HepG2 (cell line): ENCODE data around the gene CELSR2. TPM values are rescaled to one million over a fixed set of nuclear protein-coding genes. Genes with fewer than 3 reads are reported as not detected.

Experiments used
- CEBPB ChIP-seq: IDR thresholded peaks from 2 replicates; pipeline ENCODE4 v1.6.1; 2011; ENCODE audit warnings: low read depth, low read length, improper control_type of control experiment, borderline replicate concordance
- ETV5 ChIP-seq: IDR thresholded peaks from 2 replicates; pipeline ENCODE4 v1.6.1; 2018; ENCODE audit warnings: missing biosample characterization, missing genetic modification reagents, inconsistent platforms, borderline replicate concordance
- FOXM1 ChIP-seq: sonication (generic); formaldehyde crosslinking; IDR thresholded peaks from 2 replicates; pipeline ENCODE4 v1.5.0; 2020; ENCODE audit warnings: missing genetic modification reagents
- HNF4G ChIP-seq, 2 experiments: sonication (generic) in 1 of 2; formaldehyde crosslinking in 1 of 2; IDR thresholded peaks; 2 replicates each; pipeline versions ENCODE4 v1.4.0 to v1.6.1; 2011 to 2020; ENCODE audit warnings: borderline replicate concordance in 2 of 2, low read depth in 2 of 2, mild to moderate bottlenecking in 2 of 2, low read length in 1 of 2, missing genetic modification reagents in 1 of 2, moderate library complexity in 1 of 2
- MAZ ChIP-seq, 2 experiments: sonication (generic) in 1 of 2; formaldehyde crosslinking in 1 of 2; IDR thresholded peaks; 2 replicates each; pipeline versions ENCODE4 v1.5.0 to v1.6.1; 2012 to 2020; ENCODE audit warnings: low read depth in 2 of 2, mild to moderate bottlenecking in 2 of 2, borderline replicate concordance in 1 of 2, improper control_type of control experiment in 1 of 2, low read length in 1 of 2, missing genetic modification reagents in 1 of 2, moderate library complexity in 1 of 2
- NCOR1 ChIP-seq: fragments of 200-600 bp; sonication (generic); IDR thresholded peaks from 2 replicates; pipeline ENCODE4 v1.7.0; 2017; ENCODE audit warnings: antibody characterized with exemption, low read length, borderline replicate concordance
- RAD51 ChIP-seq: fragments of 450-650 bp; IDR thresholded peaks from 2 replicates; pipeline ENCODE4 v1.6.1; 2016; ENCODE audit warnings: borderline replicate concordance
- RCOR2 ChIP-seq: IDR thresholded peaks from 2 replicates; pipeline ENCODE4 v1.6.1; 2016; ENCODE audit warnings: missing biosample characterization, missing genetic modification reagents
- REXO4 ChIP-seq: sonication (generic); formaldehyde crosslinking; IDR thresholded peaks from 2 replicates; pipeline ENCODE4 v1.8.0; 2022; ENCODE audit warnings: missing genetic modification reagents, mild to moderate bottlenecking, borderline replicate concordance
- SUZ12 ChIP-seq: fragments of 150-350 bp; IDR thresholded peaks from 2 replicates; pipeline ENCODE4 v1.6.1; 2014; ENCODE audit warnings: low read depth, low read length
- TARDBP ChIP-seq: sonication (generic); formaldehyde crosslinking; IDR thresholded peaks from 2 replicates; pipeline ENCODE4 v1.8.0; 2022; ENCODE audit warnings: mild to moderate bottlenecking, missing genetic modification reagents
- TMF1 ChIP-seq: sonication (generic); formaldehyde crosslinking; IDR thresholded peaks from 2 replicates; pipeline ENCODE4 v1.8.1; 2022; ENCODE audit warnings: low read depth, missing genetic modification reagents
- ZNF225 ChIP-seq: sonication (generic); formaldehyde crosslinking; IDR thresholded peaks from 2 replicates; pipeline ENCODE4 v1.4.0; 2020; ENCODE audit warnings: mild to moderate bottlenecking, missing genetic modification reagents
- ZNF530 ChIP-seq: sonication (generic); formaldehyde crosslinking; IDR thresholded peaks from 2 replicates; pipeline ENCODE4 v1.5.0; 2020; ENCODE audit warnings: low read depth, mild to moderate bottlenecking, missing genetic modification reagents
- ZNF644 ChIP-seq: IDR thresholded peaks from 2 replicates; pipeline ENCODE4 v1.6.1; 2016; ENCODE audit warnings: low read depth
- ZNF737 ChIP-seq: sonication (generic); formaldehyde crosslinking; IDR thresholded peaks from 2 replicates; pipeline ENCODE4 v1.5.0; 2020; ENCODE audit warnings: missing genetic modification reagents, mild to moderate bottlenecking, borderline replicate concordance
- ZNF790 ChIP-seq: sonication (generic); formaldehyde crosslinking; IDR thresholded peaks from 2 replicates; pipeline ENCODE4 v1.8.0; 2022; ENCODE audit warnings: missing genetic modification reagents, mild to moderate bottlenecking, borderline replicate concordance
- polyA plus RNA-seq, 8 experiments: library from polyadenylated mRNA; depleted of rRNA in 3 of 8; stranded (reverse) in 7 of 8; unstranded in 1 of 8; fragments of >200 nt; fragmentation: Illumina TruSeq in 4 of 8; extraction: Trizol in 4 of 8; gene quantifications; 2 replicates each; pipeline versions ENCODE4 v1.2.1 to v1.2.3, GENCODE V29; 2011 to 2016; ENCODE audit warnings: low read depth in 4 of 8, missing spikeins in 1 of 8, mixed read lengths in 1 of 8; ENCODE audit not compliant: insufficient read depth in 1 of 8
- total RNA-seq, 5 experiments: library from RNA; depleted of rRNA; stranded (reverse); fragments of >200 nt; fragmentation: Illumina TruSeq; extraction: Trizol; gene quantifications; 2 replicates each; pipeline ENCODE4 v1.2.3, GENCODE V29; 2016; ENCODE audit warnings: low read depth in 1 of 5
- TF ChIP-seq, protein P1 (sequence below): sonication (generic); formaldehyde crosslinking; IDR thresholded peaks from 2 replicates; pipeline ENCODE4 v1.4.0; 2020; ENCODE audit warnings: missing genetic modification reagents
- TF ChIP-seq, protein P2 (sequence below), 2 experiments: sonication (generic) in 1 of 2; formaldehyde crosslinking in 1 of 2; IDR thresholded peaks; 2 replicates each; pipeline versions ENCODE4 v1.5.1 to v1.6.1; 2011 to 2020; ENCODE audit warnings: borderline replicate concordance in 1 of 2, low read depth in 1 of 2, low read length in 1 of 2, mild to moderate bottlenecking in 1 of 2, missing genetic modification reagents in 1 of 2, moderate library complexity in 1 of 2
- TF ChIP-seq, protein P3 (sequence below): sonication (generic); formaldehyde crosslinking; IDR thresholded peaks from 2 replicates; pipeline ENCODE4 v1.8.0; 2022; ENCODE audit warnings: mild to moderate bottlenecking, missing genetic modification reagents; ENCODE audit not compliant: insufficient replicate concordance
- TF ChIP-seq, protein P4 (sequence below): sonication (generic); formaldehyde crosslinking; IDR thresholded peaks from 2 replicates; pipeline ENCODE4 v1.8.0; 2022; ENCODE audit warnings: mild to moderate bottlenecking, missing genetic modification reagents, moderate library complexity

Gene CELSR2
- total and polyA plus RNA-seq, 2 of the 13 experiments (the other 11 are each of a cell fraction or from before 2014, with no cell fraction given): 4.0 to 6.6 TPM

DNA sequence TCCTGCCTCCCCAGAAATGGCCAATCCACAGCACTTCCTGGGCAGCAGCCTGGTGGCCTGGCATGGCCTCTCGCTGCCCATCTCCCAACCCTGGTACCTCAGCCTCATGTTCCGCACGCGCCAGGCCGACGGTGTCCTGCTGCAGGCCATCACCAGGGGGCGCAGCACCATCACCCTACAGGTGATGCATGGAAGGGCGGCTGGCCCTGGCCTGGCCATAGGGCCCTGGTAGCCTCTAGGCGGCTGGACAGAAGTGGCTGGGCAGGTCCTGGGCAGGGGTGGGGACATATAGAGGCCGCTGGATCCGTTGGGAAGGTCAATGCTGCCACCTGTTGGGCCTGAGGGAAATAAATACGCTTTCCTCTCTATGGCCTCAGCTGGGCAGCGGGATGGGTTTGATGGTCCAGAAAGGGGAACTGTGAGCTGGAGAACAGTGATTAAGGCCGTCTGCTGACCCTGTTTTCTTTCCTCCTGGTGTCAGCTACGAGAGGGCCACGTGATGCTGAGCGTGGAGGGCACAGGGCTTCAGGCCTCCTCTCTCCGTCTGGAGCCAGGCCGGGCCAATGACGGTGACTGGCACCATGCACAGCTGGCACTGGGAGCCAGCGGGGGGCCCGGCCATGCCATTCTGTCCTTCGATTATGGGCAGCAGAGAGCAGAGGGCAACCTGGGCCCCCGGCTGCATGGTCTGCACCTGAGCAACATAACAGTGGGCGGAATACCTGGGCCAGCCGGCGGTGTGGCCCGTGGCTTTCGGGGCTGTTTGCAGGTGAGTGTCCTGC lies 14.4 kb downstream of the CELSR2 start (continued):
- TF ChIP-seq, protein P1, sequence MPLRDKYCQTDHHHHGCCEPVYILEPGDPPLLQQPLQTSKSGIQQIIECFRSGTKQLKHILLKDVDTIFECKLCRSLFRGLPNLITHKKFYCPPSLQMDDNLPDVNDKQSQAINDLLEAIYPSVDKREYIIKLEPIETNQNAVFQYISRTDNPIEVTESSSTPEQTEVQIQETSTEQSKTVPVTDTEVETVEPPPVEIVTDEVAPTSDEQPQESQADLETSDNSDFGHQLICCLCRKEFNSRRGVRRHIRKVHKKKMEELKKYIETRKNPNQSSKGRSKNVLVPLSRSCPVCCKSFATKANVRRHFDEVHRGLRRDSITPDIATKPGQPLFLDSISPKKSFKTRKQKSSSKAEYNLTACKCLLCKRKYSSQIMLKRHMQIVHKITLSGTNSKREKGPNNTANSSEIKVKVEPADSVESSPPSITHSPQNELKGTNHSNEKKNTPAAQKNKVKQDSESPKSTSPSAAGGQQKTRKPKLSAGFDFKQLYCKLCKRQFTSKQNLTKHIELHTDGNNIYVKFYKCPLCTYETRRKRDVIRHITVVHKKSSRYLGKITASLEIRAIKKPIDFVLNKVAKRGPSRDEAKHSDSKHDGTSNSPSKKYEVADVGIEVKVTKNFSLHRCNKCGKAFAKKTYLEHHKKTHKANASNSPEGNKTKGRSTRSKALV (CRISPR knock-in tag): 0 out of 2 replicates have a peak, but pooled peaks have one; percentile 55
- no peak for TF ChIP-seq REXO4 (CRISPR knock-in tag)
- no peak for TF ChIP-seq ZNF530
- no peak for TF ChIP-seq CEBPB
- no peak for TF ChIP-seq TMF1
- peak; percentile 48; the same call in 1 of the 2 replicates for TF ChIP-seq ETV5 (CRISPR knock-in tag)
- TF ChIP-seq, protein P2, sequence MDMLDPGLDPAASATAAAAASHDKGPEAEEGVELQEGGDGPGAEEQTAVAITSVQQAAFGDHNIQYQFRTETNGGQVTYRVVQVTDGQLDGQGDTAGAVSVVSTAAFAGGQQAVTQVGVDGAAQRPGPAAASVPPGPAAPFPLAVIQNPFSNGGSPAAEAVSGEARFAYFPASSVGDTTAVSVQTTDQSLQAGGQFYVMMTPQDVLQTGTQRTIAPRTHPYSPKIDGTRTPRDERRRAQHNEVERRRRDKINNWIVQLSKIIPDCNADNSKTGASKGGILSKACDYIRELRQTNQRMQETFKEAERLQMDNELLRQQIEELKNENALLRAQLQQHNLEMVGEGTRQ (IDR thresholded peaks at IDR 0.05; ENCODE audit: low read depth, low read length): no peak
- TF ChIP-seq, protein P2 (CRISPR knock-in tag; IDR thresholded peaks at IDR 0.05; ENCODE audit: borderline replicate concordance): no peak
- TF ChIP-seq FOXM1 (CRISPR knock-in tag): no peak
- TF ChIP-seq ZNF790: no peak
- TF ChIP-seq RCOR2 (CRISPR knock-in tag): no peak; the same call in 1 of the 2 replicates
- no peak for TF ChIP-seq RAD51
- TF ChIP-seq ZNF737 (CRISPR knock-in tag): no peak
- TF ChIP-seq MAZ (IDR thresholded peaks at IDR 0.05; ENCODE audit: borderline replicate concordance, low read depth, low read length): peak; percentile 67; the same call in 1 of the 2 replicates
- peak; percentile 66; the same call in 1 of the 2 replicates for TF ChIP-seq MAZ (CRISPR knock-in tag; IDR thresholded peaks at IDR 0.05; ENCODE audit: low read depth)
- TF ChIP-seq HNF4G (IDR thresholded peaks at IDR 0.05; ENCODE audit: borderline replicate concordance, low read depth, low read length): no peak
- no peak; the same call in 1 of the 2 replicates for TF ChIP-seq HNF4G (CRISPR knock-in tag; IDR thresholded peaks at IDR 0.05; ENCODE audit: borderline replicate concordance, low read depth)
- TF ChIP-seq TARDBP (CRISPR knock-in tag): peak; percentile 95
- TF ChIP-seq ZNF225 (CRISPR knock-in tag): no peak
- no peak for TF ChIP-seq NCOR1
- TF ChIP-seq, protein P3, sequence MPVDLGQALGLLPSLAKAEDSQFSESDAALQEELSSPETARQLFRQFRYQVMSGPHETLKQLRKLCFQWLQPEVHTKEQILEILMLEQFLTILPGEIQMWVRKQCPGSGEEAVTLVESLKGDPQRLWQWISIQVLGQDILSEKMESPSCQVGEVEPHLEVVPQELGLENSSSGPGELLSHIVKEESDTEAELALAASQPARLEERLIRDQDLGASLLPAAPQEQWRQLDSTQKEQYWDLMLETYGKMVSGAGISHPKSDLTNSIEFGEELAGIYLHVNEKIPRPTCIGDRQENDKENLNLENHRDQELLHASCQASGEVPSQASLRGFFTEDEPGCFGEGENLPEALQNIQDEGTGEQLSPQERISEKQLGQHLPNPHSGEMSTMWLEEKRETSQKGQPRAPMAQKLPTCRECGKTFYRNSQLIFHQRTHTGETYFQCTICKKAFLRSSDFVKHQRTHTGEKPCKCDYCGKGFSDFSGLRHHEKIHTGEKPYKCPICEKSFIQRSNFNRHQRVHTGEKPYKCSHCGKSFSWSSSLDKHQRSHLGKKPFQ: no peak
- TF ChIP-seq SUZ12: no peak
- TF ChIP-seq, protein P4, sequence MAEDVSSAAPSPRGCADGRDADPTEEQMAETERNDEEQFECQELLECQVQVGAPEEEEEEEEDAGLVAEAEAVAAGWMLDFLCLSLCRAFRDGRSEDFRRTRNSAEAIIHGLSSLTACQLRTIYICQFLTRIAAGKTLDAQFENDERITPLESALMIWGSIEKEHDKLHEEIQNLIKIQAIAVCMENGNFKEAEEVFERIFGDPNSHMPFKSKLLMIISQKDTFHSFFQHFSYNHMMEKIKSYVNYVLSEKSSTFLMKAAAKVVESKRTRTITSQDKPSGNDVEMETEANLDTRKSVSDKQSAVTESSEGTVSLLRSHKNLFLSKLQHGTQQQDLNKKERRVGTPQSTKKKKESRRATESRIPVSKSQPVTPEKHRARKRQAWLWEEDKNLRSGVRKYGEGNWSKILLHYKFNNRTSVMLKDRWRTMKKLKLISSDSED (CRISPR knock-in tag): no peak
- TF ChIP-seq ZNF644 (CRISPR knock-in tag): peak; percentile 64; the same call in 1 of the 2 replicates
